WTC11 (cell line): ENCODE data around the gene STAB2. TPM values are rescaled to one million over a fixed set of nuclear protein-coding genes. Genes with fewer than 3 reads are reported as not detected.

ENCODE experiments used
- ATAC-seq: fragments of 200-7000 bp; cut with Tn5 transposase; 2 replicates; pipeline ENCODE4 v1.10.0; 2021; ENCODE audit warnings: mild to moderate bottlenecking, moderate library complexity
- CTCF ChIA-PET: fragments of 300-600 bp; sonication (Branson Sonifier 250); formaldehyde crosslinking; loops from one replicate; lab custom pipeline; 2021; ENCODE audit warnings: antibody characterized with exemption; lab: Charles Lee
- POLR2A ChIA-PET: fragments of 350-600 bp; sonication (Branson Sonifier 250); formaldehyde crosslinking; loops from one replicate; lab custom pipeline; 2021; ENCODE audit warnings: antibody characterized with exemption; lab: Charles Lee
- DNase-seq: peaks from one replicate; pipeline ENCODE4 v3.0.0; 2021; ENCODE audit warnings: low spot score
- H3K27ac Mint-ChIP-seq: 2 replicates; pipeline ENCODE4 v1.8.0; 2021; ENCODE audit warnings: mixed read lengths
- H3K27me3 Mint-ChIP-seq: 2 replicates; pipeline ENCODE4 v1.8.0; 2021; ENCODE audit warnings: low read depth, mild to moderate bottlenecking, moderate library complexity, mixed read lengths
- H3K36me3 Mint-ChIP-seq: 2 replicates; pipeline ENCODE4 v1.8.0; 2021; ENCODE audit warnings: mixed read lengths
- H3K4me1 Mint-ChIP-seq: 2 replicates; pipeline ENCODE4 v1.8.0; 2022; ENCODE audit warnings: mixed read lengths
- H3K4me3 Mint-ChIP-seq: 2 replicates; pipeline ENCODE4 v1.8.0; 2021; ENCODE audit warnings: mild to moderate bottlenecking, moderate library complexity, mixed read lengths
- H3K9me3 Mint-ChIP-seq: 2 replicates; pipeline ENCODE4 v1.8.0; 2021; ENCODE audit warnings: mixed read lengths
- AR ChIP-seq: fragments of 250-450 bp; sonication (Bioruptor Pico); IDR thresholded peaks from 2 replicates; pipeline ENCODE4 v1.9.0; 2021; ENCODE audit warnings: mild to moderate bottlenecking
- ATF1 ChIP-seq: sonication (generic); formaldehyde crosslinking; IDR thresholded peaks from 2 replicates; pipeline ENCODE4 v1.8.1; 2023; ENCODE audit warnings: mild to moderate bottlenecking, moderate library complexity, missing genetic modification reagents
- CREB1 ChIP-seq: sonication (generic); formaldehyde crosslinking; IDR thresholded peaks from 2 replicates; pipeline ENCODE4 v1.8.0; 2023; ENCODE audit warnings: mild to moderate bottlenecking, missing genetic modification reagents
- ERG ChIP-seq: fragments of 250-450 bp; sonication (Bioruptor Pico); IDR thresholded peaks from 2 replicates; pipeline ENCODE4 v1.8.0; 2021; ENCODE audit warnings: mild to moderate bottlenecking
- ESRRA ChIP-seq: sonication (generic); formaldehyde crosslinking; IDR thresholded peaks from 2 replicates; pipeline ENCODE4 v1.8.1; 2022; ENCODE audit warnings: mild to moderate bottlenecking, missing genetic modification reagents, borderline replicate concordance
- FOXP4 ChIP-seq: sonication (generic); formaldehyde crosslinking; IDR thresholded peaks from 2 replicates; pipeline ENCODE4 v1.8.0; 2022; ENCODE audit warnings: mild to moderate bottlenecking, missing genetic modification reagents
- HMGXB4 ChIP-seq: sonication (generic); formaldehyde crosslinking; IDR thresholded peaks from 2 replicates; pipeline ENCODE4 v1.8.1; 2023; ENCODE audit warnings: mild to moderate bottlenecking, moderate library complexity, missing genetic modification reagents
- JAZF1 ChIP-seq: fragments of 250-450 bp; sonication (Bioruptor Pico); IDR thresholded peaks from 2 replicates; pipeline ENCODE4 v1.9.0; 2021; ENCODE audit warnings: moderate library complexity, mild to moderate bottlenecking, inconsistent platforms
- MXD4 ChIP-seq: fragments of 250-450 bp; sonication (Bioruptor Pico); IDR thresholded peaks from 2 replicates; pipeline ENCODE4 v1.8.0; 2021; ENCODE audit warnings: mild to moderate bottlenecking, moderate library complexity, borderline replicate concordance
- NFE2L1 ChIP-seq: sonication (generic); formaldehyde crosslinking; IDR thresholded peaks from 2 replicates; pipeline ENCODE4 v1.8.1; 2023; ENCODE audit warnings: missing genetic modification reagents
- NR2C2 ChIP-seq: sonication (generic); formaldehyde crosslinking; IDR thresholded peaks from 2 replicates; pipeline ENCODE4 v1.8.0; 2022; ENCODE audit warnings: mild to moderate bottlenecking, missing genetic modification reagents
- OVOL2 ChIP-seq: fragments of 250-450 bp; sonication (Bioruptor Pico); IDR thresholded peaks from 2 replicates; pipeline ENCODE4 v1.9.0; 2021; ENCODE audit warnings: mild to moderate bottlenecking, borderline replicate concordance
- RORB ChIP-seq: fragments of 250-450 bp; sonication (Bioruptor Pico); IDR thresholded peaks from 2 replicates; pipeline ENCODE4 v1.9.0; 2021; ENCODE audit warnings: mild to moderate bottlenecking
- SMAD3 ChIP-seq: sonication (generic); formaldehyde crosslinking; IDR thresholded peaks from 2 replicates; pipeline ENCODE4 v1.8.0; 2022; ENCODE audit warnings: missing genetic modification reagents, mild to moderate bottlenecking, borderline replicate concordance
- TEAD4 ChIP-seq: sonication (generic); formaldehyde crosslinking; IDR thresholded peaks from 2 replicates; pipeline ENCODE4 v1.8.0; 2022; ENCODE audit warnings: mild to moderate bottlenecking, missing genetic modification reagents
- TP53 ChIP-seq: sonication (generic); formaldehyde crosslinking; IDR thresholded peaks from 2 replicates; pipeline ENCODE4 v1.8.1; 2023; ENCODE audit warnings: mild to moderate bottlenecking, missing genetic modification reagents
- ZBTB21 ChIP-seq: sonication (generic); formaldehyde crosslinking; IDR thresholded peaks from 2 replicates; pipeline ENCODE4 v1.8.1; 2023; ENCODE audit warnings: mild to moderate bottlenecking, missing genetic modification reagents, borderline replicate concordance
- ZMAT4 ChIP-seq: fragments of 250-450 bp; sonication (Bioruptor Pico); IDR thresholded peaks from 2 replicates; pipeline ENCODE4 v1.9.0; 2021; ENCODE audit warnings: mild to moderate bottlenecking
- ZNF121 ChIP-seq: sonication (generic); formaldehyde crosslinking; IDR thresholded peaks from 2 replicates; pipeline ENCODE4 v1.8.0; 2023; ENCODE audit warnings: missing genetic modification reagents
- ZNF138 ChIP-seq: sonication (generic); formaldehyde crosslinking; conservative IDR thresholded peaks from 2 replicates; pipeline ENCODE4 v1.8.1; 2022; ENCODE audit warnings: mild to moderate bottlenecking, moderate library complexity, missing genetic modification reagents
- total RNA-seq: library from RNA; stranded (reverse); gene quantifications from 3 replicates; pipeline ENCODE4 v1.2.3, GENCODE V29; 2021
- TF ChIP-seq, protein P1 (sequence below): sonication (generic); formaldehyde crosslinking; IDR thresholded peaks from 2 replicates; pipeline ENCODE4 v1.8.1; 2022; ENCODE audit warnings: low read depth, mild to moderate bottlenecking, moderate library complexity, missing genetic modification reagents, borderline replicate concordance

The STAB2 gene
- total RNA-seq, 1 experiment from 2014 or later: 0.48 TPM

DNA sequence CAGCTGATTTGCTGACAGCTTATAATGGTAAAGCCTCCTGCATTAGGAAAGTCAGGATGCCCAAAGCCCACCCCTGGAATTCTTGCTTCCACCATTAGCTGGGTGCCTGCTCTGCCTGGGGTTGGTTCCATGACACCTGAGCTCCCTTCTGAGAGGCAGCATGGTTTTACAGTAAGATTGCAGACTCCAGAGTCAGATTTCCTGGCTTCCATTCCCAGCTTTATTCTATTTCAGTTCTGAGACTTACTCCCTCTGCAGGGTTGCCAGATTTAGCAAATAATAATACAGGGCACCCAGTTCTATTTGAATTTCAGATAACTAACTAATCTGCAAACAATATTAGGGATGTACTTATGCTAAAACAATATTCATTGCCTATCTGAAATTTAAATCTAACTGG, 12.2 kb downstream of the STAB2 start:
- H3K9me3 Mint-ChIP-seq: no peaks in the 10 kb centered on the region
- ChIA-PET CTCF (interaction anchor here (0.9 to 1.9 kb wide), 3 partner anchors 24 to 146 kb away, joined by 4 to 15 read pairs (median 5); no protein-coding TSS in a partner anchor), POLR2A (no interaction called here)
- DNase-seq: no peak
- H3K4me1 Mint-ChIP-seq: no peaks in the 10 kb centered on the region
- H3K27ac Mint-ChIP-seq: no peak overlapping the region
- H3K36me3 Mint-ChIP-seq: no peaks in the 10 kb centered on the region
- no peak for TF ChIP-seq ZNF138 (CRISPR knock-in tag)
- TF ChIP-seq, all 79 proteins: peak for 0
- no peak for ATAC-seq
- Mint-ChIP-seq H3K4me3 (no peak overlapping the region), H3K27me3 (no peaks in the 10 kb centered on the region; the same call in 1 of the 2 replicates)

DNA sequence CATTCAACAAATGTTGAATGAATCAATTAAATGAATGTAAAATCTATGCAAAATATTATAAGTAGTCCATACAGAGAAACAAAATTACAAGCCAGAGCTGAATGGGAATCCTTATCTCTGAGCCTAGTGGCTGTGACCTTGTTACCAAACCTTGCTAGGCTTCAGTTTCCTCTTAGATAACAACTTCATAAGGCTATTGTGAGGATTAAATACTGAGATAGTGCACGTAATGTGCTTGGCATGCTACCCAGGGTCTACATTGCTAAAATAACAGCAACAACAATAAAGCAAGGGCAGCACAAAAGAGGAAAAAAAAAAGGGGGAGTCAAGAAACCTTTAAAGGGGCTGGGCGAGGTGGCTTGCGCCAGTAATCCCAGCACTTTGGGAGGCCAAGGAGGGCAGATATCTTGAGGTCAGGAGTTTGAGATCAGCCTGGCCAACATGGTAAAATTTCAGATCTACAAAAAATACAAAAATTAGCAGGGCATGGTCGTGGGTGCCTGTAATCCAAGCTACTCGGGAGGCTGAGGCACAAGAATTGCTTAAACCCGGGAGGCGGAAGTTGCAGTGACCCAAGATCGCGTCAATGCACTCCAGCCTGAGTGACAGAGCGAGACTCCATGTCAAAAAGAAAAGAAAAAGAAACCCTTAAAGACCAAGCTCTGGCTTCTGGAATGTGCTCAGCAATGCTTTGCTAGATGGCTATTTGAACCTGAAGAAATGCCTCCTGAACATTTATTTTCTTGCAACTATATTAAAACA, 14.1 kb downstream of the STAB2 start:
- Mint-ChIP-seq H3K4me3 (no peak overlapping the region), H3K9me3 (peaks cover 3% of the 10 kb centered on the region; the same call in 1 of the 2 replicates), H3K27ac (no peak overlapping the region), H3K4me1 (no peaks in the 10 kb centered on the region), H3K36me3 (no peaks in the 10 kb centered on the region), H3K27me3 (no peaks in the 10 kb centered on the region; the same call in 1 of the 2 replicates)
- DNase-seq: no peak
- ChIA-PET CTCF (interaction anchor here (1.2 kb wide), 1 partner anchor 32 kb away, joined by 5 read pairs; no protein-coding TSS in a partner anchor), POLR2A (no interaction called here)
- ATAC-seq: no peak
- TF ChIP-seq NFE2L1 (CRISPR knock-in tag): no peak
- TF ChIP-seq ERG (CRISPR knock-in tag): no peak
- no peak for TF ChIP-seq CREB1 (CRISPR knock-in tag)
- TF ChIP-seq NR2C2 (CRISPR knock-in tag): no peak
- no peak for TF ChIP-seq RORB (CRISPR knock-in tag)
- TF ChIP-seq MXD4: no peak
- TF ChIP-seq ATF1 (CRISPR knock-in tag): no peak
- TF ChIP-seq JAZF1 (CRISPR knock-in tag): no peak
- TF ChIP-seq OVOL2 (CRISPR knock-in tag): no peak
- TF ChIP-seq HMGXB4: no peak
- TF ChIP-seq, protein P1, sequence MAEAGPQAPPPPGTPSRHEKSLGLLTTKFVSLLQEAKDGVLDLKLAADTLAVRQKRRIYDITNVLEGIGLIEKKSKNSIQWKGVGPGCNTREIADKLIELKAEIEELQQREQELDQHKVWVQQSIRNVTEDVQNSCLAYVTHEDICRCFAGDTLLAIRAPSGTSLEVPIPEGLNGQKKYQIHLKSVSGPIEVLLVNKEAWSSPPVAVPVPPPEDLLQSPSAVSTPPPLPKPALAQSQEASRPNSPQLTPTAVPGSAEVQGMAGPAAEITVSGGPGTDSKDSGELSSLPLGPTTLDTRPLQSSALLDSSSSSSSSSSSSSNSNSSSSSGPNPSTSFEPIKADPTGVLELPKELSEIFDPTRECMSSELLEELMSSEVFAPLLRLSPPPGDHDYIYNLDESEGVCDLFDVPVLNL (CRISPR knock-in tag): no peak
- no peak for TF ChIP-seq TEAD4 (CRISPR knock-in tag)
- no peak for TF ChIP-seq ZMAT4 (CRISPR knock-in tag)
- TF ChIP-seq ZNF121 (CRISPR knock-in tag): no peak
- TF ChIP-seq ESRRA: no peak
- TF ChIP-seq FOXP4 (CRISPR knock-in tag): no peak
- TF ChIP-seq SMAD3 (CRISPR knock-in tag): no peak
- TF ChIP-seq AR (CRISPR knock-in tag): no peak
- TF ChIP-seq TP53 (CRISPR knock-in tag): no peak
- TF ChIP-seq ZBTB21 (CRISPR knock-in tag): no peak
